Measurements from ENCODE around the gene ERICH6.

GRCh38 chr3:150741497-150742140 is 37.9 kb upstream of the ERICH6 start:
- no peak for TF ChIP-seq CTCF (IDR thresholded peaks at IDR 0.05 in 2 of 3, conservative IDR thresholded peaks at IDR 0.05 in 1 of 3; ENCODE audit: control insufficient read depth in 2 of 3, extremely low read depth in 1 of 3, insufficient read depth in 1 of 3, low read depth in 3 of 3, low read length in 3 of 3)
- TF ChIP-seq POLR2A (IDR thresholded peaks at IDR 0.05; ENCODE audit: low read depth, low read length), result no peak
- no peak for TF ChIP-seq SUZ12 (IDR thresholded peaks at IDR 0.05; ENCODE audit: unreplicated experiment)
- no peak for TF ChIP-seq POLR2AphosphoS5 (IDR thresholded peaks at IDR 0.05; ENCODE audit: low read length)
- TF ChIP-seq EP300 (IDR thresholded peaks at IDR 0.05; ENCODE audit: borderline replicate concordance in 1 of 2, control insufficient read depth in 1 of 2, low read depth in 2 of 2, low read length in 2 of 2), result no peak
- TF ChIP-seq TARDBP (IDR thresholded peaks at IDR 0.05; ENCODE audit: borderline replicate concordance), result no peak
- no peak for TF ChIP-seq HCFC1 (IDR thresholded peaks at IDR 0.05; ENCODE audit: low read length)
- no peak for TF ChIP-seq PBX3 (IDR thresholded peaks at IDR 0.05; ENCODE audit: insufficient replicate concordance, low read depth, low read length)
